ENCODE results near the gene IMPG2.
A peak's percentile ranks its signal among the peaks of the same experiment; 100 is the strongest.

IMPG2 gene

DNA sequence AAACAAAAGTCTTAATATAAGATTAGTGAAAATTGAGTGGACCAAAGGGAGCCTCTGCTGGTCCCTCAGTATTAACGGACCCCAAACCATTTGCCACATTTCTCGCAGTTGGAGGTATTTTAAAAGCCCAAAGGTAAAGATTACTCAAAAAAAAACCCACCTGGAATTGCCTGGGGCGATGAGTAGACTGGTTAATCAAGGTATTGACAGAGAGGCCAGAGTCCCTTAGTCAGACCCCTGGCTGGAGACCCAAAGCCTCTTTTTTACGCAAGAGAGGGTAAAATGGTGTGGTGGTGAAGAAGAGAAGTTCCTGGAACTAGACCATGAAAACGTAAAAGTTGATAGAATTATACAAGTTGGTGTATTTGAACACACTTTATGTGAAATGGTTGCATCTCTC lies 137.2 kb downstream of the IMPG2 start:
- no peak for DNase-seq (ENCODE audit: low read depth)
- H3K4me3 ChIP-seq (ENCODE audit: low read depth, low read length): no peak overlapping the region
- TF ChIP-seq, protein P1, sequence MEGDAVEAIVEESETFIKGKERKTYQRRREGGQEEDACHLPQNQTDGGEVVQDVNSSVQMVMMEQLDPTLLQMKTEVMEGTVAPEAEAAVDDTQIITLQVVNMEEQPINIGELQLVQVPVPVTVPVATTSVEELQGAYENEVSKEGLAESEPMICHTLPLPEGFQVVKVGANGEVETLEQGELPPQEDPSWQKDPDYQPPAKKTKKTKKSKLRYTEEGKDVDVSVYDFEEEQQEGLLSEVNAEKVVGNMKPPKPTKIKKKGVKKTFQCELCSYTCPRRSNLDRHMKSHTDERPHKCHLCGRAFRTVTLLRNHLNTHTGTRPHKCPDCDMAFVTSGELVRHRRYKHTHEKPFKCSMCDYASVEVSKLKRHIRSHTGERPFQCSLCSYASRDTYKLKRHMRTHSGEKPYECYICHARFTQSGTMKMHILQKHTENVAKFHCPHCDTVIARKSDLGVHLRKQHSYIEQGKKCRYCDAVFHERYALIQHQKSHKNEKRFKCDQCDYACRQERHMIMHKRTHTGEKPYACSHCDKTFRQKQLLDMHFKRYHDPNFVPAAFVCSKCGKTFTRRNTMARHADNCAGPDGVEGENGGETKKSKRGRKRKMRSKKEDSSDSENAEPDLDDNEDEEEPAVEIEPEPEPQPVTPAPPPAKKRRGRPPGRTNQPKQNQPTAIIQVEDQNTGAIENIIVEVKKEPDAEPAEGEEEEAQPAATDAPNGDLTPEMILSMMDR (conservative IDR thresholded peaks at IDR 0.05; ENCODE audit: low read depth, low read length): no peak

DNA sequence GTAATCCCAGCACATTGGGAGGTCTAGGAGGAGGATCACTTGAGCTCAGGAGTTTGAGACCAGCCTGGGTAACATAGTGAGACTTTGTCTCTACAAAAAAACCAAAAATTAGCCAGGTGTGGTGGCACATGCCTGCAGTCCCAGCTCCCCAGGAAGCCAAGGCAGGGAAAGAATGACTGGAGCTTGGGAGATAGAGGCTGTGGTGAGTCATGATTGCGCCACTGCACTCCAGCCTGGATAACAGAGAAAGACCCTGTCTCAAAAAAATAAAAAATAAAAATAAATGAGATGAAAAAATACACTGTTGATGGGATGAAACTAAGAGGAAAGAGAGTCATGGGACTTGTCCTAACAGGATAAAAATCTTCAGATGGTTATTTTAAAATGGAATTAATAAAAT lies 137.6 kb downstream of the IMPG2 start:
- peak; percentile 47 for DNase-seq (ENCODE audit: low read depth)
- TF ChIP-seq, protein P1 (conservative IDR thresholded peaks at IDR 0.05; ENCODE audit: low read depth, low read length): no peak
- no peak overlapping the region for H3K4me3 ChIP-seq (ENCODE audit: low read depth, low read length)

DNA sequence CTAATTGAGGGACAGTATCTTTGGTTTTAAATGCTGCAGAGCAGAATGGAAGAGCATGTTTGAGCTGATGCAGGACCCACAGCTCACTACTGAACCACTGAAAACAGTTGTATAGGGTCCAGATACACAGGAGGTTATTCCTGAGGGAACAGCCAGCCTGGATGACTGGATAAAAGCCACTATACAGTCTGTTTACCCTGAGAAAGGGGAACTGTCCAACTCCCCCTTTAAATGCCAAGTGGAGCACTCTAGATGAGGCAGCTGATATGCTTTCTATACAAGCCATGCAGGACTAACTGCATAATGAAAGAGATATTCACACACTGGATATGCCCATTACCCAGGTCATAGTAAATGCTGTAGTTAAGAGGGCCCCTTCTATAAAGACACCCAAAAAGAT lies 138.6 kb downstream of the IMPG2 start:
- TF ChIP-seq, protein P1 (conservative IDR thresholded peaks at IDR 0.05; ENCODE audit: low read depth, low read length): no peak
- no peak for DNase-seq (ENCODE audit: low read depth)
- no peak overlapping the region for H3K4me3 ChIP-seq (ENCODE audit: low read depth, low read length)

DNA sequence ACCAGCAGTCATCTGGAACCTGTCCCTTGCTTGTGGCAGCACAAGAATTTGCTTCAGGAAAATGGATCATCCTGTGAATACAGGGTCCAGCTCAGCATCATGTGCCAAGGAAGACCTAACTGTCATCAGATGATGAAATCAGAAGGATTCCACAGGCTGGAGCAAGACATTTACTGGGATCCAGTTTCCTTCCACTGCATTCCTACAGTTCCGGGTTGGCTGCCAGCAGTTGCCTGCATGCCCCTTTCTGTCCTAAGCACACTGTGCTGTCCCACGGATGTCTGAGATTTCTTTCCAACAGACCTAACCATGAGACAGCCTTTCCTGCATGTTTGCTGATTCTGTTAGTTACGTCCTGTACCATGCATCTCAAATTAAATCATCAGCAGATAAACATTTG lies 140.7 kb downstream of the IMPG2 start:
- peak; percentile 74 for DNase-seq (ENCODE audit: low read depth)
- no peak overlapping the region for H3K4me3 ChIP-seq (ENCODE audit: low read depth, low read length)
- TF ChIP-seq, protein P1 (conservative IDR thresholded peaks at IDR 0.05; ENCODE audit: low read depth, low read length): no peak

DNA sequence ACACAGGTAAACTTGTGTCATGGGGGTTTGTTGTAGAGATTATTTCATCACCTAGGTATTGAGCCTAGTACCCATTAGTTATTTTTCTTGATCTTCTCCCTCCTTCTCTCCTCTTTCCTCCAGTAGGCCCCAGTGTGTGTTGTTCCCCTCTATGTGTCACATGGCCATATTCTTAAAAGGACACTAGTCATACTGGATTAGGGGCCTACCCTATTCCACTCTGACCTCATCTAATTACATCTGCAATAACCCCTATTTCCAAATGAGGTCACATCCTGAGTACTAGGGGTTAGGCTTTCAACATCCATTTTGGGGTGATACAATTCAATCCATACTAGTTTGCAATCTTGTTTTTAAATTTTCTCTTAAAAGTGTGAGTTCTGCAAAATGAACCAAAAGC lies 142.8 kb downstream of the IMPG2 start:
- H3K4me3 ChIP-seq (ENCODE audit: low read depth, low read length): no peak overlapping the region
- TF ChIP-seq, protein P1 (conservative IDR thresholded peaks at IDR 0.05; ENCODE audit: low read depth, low read length): no peak
- DNase-seq (ENCODE audit: low read depth): no peak
